OCI-LY3 (cell line): ENCODE data around the gene ESYT2.

Source experiments
- H2AFZ ChIP-seq: fragments of 200-600, 300-600 bp; shearing (Covaris generic); 2 replicates; pipeline ENCODE4 v1.6.0; 2014; ENCODE audit warnings: antibody characterized with exemption, low read depth, low read length
- H3K27ac ChIP-seq: fragments of 200-600, 300-600 bp; sonication (generic); 2 replicates; pipeline ENCODE4 v1.5.1; 2014; ENCODE audit warnings: mild to moderate bottlenecking, low read length, moderate library complexity, mixed read lengths
- H3K27me3 ChIP-seq: fragments of 200-600, 300-600 bp; sonication (generic); 2 replicates; pipeline ENCODE4 v1.6.1; 2014; ENCODE audit warnings: low read depth, low read length, mixed read lengths
- H3K36me3 ChIP-seq: fragments of 200-600, 300-600 bp; sonication (generic); replicated peaks from 2 replicates; pipeline ENCODE3; 2014; ENCODE audit warnings: low read depth, low read length, mixed read lengths
- H3K4me1 ChIP-seq: fragments of 300-600, 200-600 bp; sonication (generic); 2 replicates; pipeline ENCODE4 v1.6.1; 2014; ENCODE audit warnings: low read length, mixed read lengths
- H3K4me2 ChIP-seq: fragments of 200-600, 300-600 bp; sonication (generic); 2 replicates; pipeline ENCODE4 v1.6.1; 2014; ENCODE audit warnings: low read length, mixed read lengths
- H3K4me3 ChIP-seq: fragments of 300-600, 200-600 bp; sonication (generic); 2 replicates; pipeline ENCODE4 v1.5.1; 2014; ENCODE audit warnings: antibody characterized with exemption, mild to moderate bottlenecking, low read length, moderate library complexity
- H3K79me2 ChIP-seq: fragments of 300-600, 200-600 bp; shearing (Covaris generic); 2 replicates; pipeline ENCODE4 v1.6.1; 2014; ENCODE audit warnings: mild to moderate bottlenecking, low read length, mixed read lengths
- H3K9ac ChIP-seq: fragments of 300-600, 200-600 bp; shearing (Covaris generic); 2 replicates; pipeline ENCODE4 v1.6.0; 2014; ENCODE audit warnings: mild to moderate bottlenecking, low read length, moderate library complexity
- H3K9me3 ChIP-seq: fragments of 200-600, 300-600 bp; shearing (Covaris generic); 2 replicates; pipeline ENCODE4 v1.6.1; 2014; ENCODE audit warnings: low read length, mixed read lengths; ENCODE audit not compliant: insufficient read depth
- H4K20me1 ChIP-seq: fragments of 200-600, 300-600 bp; sonication (generic); 2 replicates; pipeline ENCODE4 v1.6.1; 2016; ENCODE audit warnings: low read length, mixed read lengths; ENCODE audit not compliant: insufficient read depth
- CTCF ChIP-seq: fragments of 200-600, 300-600 bp; sonication (generic); IDR thresholded peaks from 2 replicates; pipeline ENCODE4 v1.5.1; 2014; ENCODE audit warnings: antibody characterized with exemption, low read length, low read depth
- EZH2phosphoT487 ChIP-seq: fragments of 200-600 bp; shearing (Covaris generic); IDR thresholded peaks from 2 replicates; pipeline ENCODE4 v1.6.1; 2018; ENCODE audit warnings: antibody characterized with exemption, mixed run types, low read depth

Gene ESYT2

GRCh38 chr7:158819571-158820203 is 9.6 kb downstream of the ESYT2 start:
- H3K9ac ChIP-seq = no peak overlapping the region
- no peak overlapping the region for H2AFZ ChIP-seq
- H3K27me3 ChIP-seq = no peaks in the 10 kb centered on the region
- H3K4me1 ChIP-seq = peaks cover 27% of the 10 kb centered on the region
- peaks cover 17% of the 10 kb centered on the region; the same call in 1 of the 2 replicates for H4K20me1 ChIP-seq
- H3K36me3 ChIP-seq = no peaks in the 10 kb centered on the region
- no peaks in the 10 kb centered on the region for H3K9me3 ChIP-seq
- TF ChIP-seq EZH2phosphoT487 = no peak
- TF ChIP-seq CTCF = no peak
- no peak overlapping the region for H3K27ac ChIP-seq
- peaks cover 70% of the 10 kb centered on the region for H3K79me2 ChIP-seq
- H3K4me3 ChIP-seq = no peak overlapping the region
- no peak overlapping the region for H3K4me2 ChIP-seq

- H2AFZ ChIP-seq = no peak overlapping the region
- H3K4me2 ChIP-seq = peak overlapping the region; percentile 15; the same call in 1 of the 2 replicates
- peaks cover 17% of the 10 kb centered on the region; the same call in 1 of the 2 replicates for H4K20me1 ChIP-seq
- TF ChIP-seq EZH2phosphoT487 = no peak
- no peak for TF ChIP-seq CTCF
- no peaks in the 10 kb centered on the region for H3K27me3 ChIP-seq
- peaks cover 31% of the 10 kb centered on the region for H3K4me1 ChIP-seq
- no peak overlapping the region for H3K9ac ChIP-seq
- H3K27ac ChIP-seq = no peak overlapping the region
- H3K4me3 ChIP-seq = no peak overlapping the region
- H3K79me2 ChIP-seq = peaks cover 64% of the 10 kb centered on the region
- H3K36me3 ChIP-seq = no peaks in the 10 kb centered on the region
- H3K9me3 ChIP-seq = no peaks in the 10 kb centered on the region
These were observed 10.7 kb downstream of the ESYT2 start for GRCh38 chr7:158818325-158819213.

- no peaks in the 10 kb centered on the region for H3K9me3 ChIP-seq
- H3K27ac ChIP-seq = no peak overlapping the region
- H4K20me1 ChIP-seq = peaks cover 17% of the 10 kb centered on the region; the same call in 1 of the 2 replicates
- H3K36me3 ChIP-seq = no peaks in the 10 kb centered on the region
- no peak overlapping the region for H2AFZ ChIP-seq
- TF ChIP-seq EZH2phosphoT487 = no peak
- TF ChIP-seq CTCF = no peak
- peaks cover 31% of the 10 kb centered on the region for H3K4me1 ChIP-seq
- H3K27me3 ChIP-seq = no peaks in the 10 kb centered on the region
- no peak overlapping the region for H3K4me3 ChIP-seq
- no peak overlapping the region for H3K9ac ChIP-seq
- no peak overlapping the region for H3K4me2 ChIP-seq
- H3K79me2 ChIP-seq = peaks cover 71% of the 10 kb centered on the region
These were observed 12.3 kb downstream of the ESYT2 start for GRCh38 chr7:158816995-158817394.

- Histone ChIP-seq H3K4me1 (peaks cover 31% of the 10 kb centered on the region), H3K4me3 (no peak overlapping the region), H2AFZ (no peak overlapping the region), H3K27me3 (no peaks in the 10 kb centered on the region), H3K27ac (no peak overlapping the region), H3K36me3 (no peaks in the 10 kb centered on the region), H3K79me2 (peaks cover 75% of the 10 kb centered on the region), H3K4me2 (no peak overlapping the region; the same call in 1 of the 2 replicates), H3K9me3 (no peaks in the 10 kb centered on the region), H3K9ac (no peak overlapping the region), H4K20me1 (peaks cover 11% of the 10 kb centered on the region; the same call in 1 of the 2 replicates)
- TF ChIP-seq CTCF (no peak), EZH2phosphoT487 (no peak)
These were observed 13.0 kb downstream of the ESYT2 start for GRCh38 chr7:158816271-158816670.
